ENCODE measurements around the gene EEF1AKMT4.

EEF1AKMT4 gene

GRCh38 chr3:184249412-184250166, at the start of gene EEF1AKMT4:
Gene EEF1AKMT4, plus strand, starts transcription at chr3:184249672. Its CDS starts 23 bp downstream, at chr3:184249695.
- peak; percentile 98 for DNase-seq

DNA sequence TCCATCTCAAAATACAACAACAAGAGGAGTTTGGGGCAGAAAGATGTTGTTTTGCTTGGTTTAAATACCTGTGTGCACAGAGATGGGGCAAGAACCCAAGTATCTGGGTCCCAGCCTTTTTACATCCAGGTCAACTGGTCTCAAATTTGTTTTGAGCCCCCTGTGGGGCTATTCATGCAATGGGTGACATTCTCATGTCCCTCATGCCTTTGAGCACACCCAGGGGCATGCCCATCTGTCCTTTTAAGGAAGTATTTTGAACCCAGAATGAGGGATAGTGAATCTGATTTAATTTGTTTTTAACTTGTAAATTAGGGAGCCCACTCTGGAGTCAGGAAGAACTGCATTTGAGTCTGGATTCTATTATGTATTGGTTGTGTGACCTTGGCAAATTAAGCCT, 48.6 kb upstream of the EEF1AKMT4 start:
- DNase-seq, result no peak

- DNase-seq, result no peak
These were observed 45.9 kb upstream of the EEF1AKMT4 start for GRCh38 chr3:184203526-184203925.

- DNase-seq, result no peak
These were observed 40.1 kb upstream of the EEF1AKMT4 start for GRCh38 chr3:184209146-184209923.

GRCh38 chr3:184211297-184211696, 38.2 kb upstream of the EEF1AKMT4 start:
- DNase-seq, result no peak

DNA sequence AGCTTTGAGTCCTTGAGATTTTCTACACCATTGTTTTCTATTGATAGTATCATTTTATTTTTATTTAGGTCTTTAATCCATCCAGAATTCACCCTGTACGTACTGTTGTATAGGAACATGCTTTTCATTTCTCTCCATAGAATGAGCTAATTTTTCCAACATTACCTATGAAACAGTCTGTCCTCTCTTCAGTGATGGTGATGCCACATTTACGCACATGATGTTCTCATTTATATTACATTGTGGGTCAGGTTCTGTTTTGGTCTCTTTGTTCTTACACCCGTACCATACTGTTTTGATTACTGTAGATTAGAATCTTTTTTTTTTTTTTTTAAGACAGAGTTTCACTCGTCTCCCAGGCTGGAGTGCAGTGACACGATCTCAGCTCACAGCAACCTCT, 37.8 kb upstream of the EEF1AKMT4 start:
- no peak for DNase-seq

GRCh38 chr3:184218814-184219213, 30.7 kb upstream of the EEF1AKMT4 start:
- no peak for DNase-seq

DNA sequence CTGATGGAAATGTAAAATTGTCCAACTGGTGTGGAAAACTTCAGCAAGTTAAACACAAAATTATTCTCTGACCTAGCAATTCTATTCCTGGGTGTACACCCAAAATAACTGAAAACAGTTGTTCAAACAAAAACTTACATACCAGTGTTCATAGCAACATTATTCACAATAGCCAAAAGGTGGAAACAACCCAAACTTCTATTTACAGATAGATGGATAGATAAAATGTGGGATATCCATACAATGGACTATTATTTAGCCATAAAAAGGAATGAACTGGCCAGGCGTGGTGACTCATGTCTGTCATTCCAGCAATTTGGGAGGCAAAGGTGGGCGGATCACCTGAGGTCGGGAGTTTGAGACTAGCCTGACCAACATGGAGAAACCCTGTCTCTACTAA, 27.0 kb upstream of the EEF1AKMT4 start:
- DNase-seq, result no peak

GRCh38 chr3:184223946-184224345, 25.5 kb upstream of the EEF1AKMT4 start:
- no peak for DNase-seq

DNA sequence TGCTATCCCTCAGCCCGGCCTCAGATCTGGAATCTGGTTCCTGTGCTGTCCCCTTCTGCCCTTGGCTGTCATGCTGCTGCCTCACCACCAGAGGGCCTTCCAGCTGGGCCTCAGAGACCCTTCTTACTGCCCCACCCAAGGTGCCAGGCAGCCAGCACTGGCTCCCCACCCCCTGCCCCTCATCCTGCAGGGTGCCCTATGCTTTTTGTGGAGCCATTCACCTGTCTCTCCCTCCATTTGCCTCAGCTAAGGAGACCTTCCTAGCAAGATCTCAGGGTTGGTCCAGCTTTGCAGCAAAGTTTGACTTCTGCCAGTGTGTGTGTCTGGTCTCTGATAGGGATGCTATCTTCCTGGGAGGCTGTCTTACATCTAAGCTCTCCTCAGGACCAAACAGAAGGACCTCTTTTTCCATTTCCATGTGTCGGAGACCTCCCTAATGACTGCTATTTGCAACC, 22.0 kb upstream of the EEF1AKMT4 start:
- DNase-seq, result peak; percentile 43

- no peak for DNase-seq
These were observed 20.9 kb upstream of the EEF1AKMT4 start for GRCh38 chr3:184228376-184229137.

- DNase-seq, result peak; percentile 58
These were observed 19.9 kb upstream of the EEF1AKMT4 start, which contains the start of gene VWA5B2 for GRCh38 chr3:184229394-184230080. Gene VWA5B2, plus strand, starts transcription at chr3:184229585. Its CDS starts 944 bp downstream, at chr3:184230529.

DNA sequence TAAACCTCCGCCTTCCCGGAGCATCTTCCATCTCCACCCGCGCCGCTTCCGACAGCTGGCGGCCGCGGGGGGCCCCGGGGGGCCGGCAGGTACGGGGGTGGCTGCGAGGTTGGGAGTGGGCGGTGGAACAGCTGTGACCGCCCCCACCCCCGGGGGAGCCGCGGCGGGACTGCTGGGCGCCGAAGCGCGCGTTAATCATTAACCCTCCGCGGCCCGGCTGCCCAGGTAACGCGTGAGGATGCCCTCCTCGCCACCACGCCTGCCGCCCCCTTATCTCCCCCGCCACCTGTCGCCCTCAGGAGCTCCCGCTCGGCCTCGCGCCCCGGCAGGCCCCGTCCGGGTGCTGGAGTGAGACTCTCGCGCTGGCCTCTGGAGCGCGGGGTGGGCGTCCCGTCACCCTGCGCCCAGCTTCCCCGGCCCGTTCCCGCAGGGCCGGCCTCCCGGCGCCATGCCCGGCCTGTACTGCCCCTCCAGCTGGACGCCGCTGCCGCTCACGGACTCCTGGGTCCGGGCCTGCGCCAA, 19.3 kb upstream of the EEF1AKMT4 start:
- no peak for DNase-seq

DNA sequence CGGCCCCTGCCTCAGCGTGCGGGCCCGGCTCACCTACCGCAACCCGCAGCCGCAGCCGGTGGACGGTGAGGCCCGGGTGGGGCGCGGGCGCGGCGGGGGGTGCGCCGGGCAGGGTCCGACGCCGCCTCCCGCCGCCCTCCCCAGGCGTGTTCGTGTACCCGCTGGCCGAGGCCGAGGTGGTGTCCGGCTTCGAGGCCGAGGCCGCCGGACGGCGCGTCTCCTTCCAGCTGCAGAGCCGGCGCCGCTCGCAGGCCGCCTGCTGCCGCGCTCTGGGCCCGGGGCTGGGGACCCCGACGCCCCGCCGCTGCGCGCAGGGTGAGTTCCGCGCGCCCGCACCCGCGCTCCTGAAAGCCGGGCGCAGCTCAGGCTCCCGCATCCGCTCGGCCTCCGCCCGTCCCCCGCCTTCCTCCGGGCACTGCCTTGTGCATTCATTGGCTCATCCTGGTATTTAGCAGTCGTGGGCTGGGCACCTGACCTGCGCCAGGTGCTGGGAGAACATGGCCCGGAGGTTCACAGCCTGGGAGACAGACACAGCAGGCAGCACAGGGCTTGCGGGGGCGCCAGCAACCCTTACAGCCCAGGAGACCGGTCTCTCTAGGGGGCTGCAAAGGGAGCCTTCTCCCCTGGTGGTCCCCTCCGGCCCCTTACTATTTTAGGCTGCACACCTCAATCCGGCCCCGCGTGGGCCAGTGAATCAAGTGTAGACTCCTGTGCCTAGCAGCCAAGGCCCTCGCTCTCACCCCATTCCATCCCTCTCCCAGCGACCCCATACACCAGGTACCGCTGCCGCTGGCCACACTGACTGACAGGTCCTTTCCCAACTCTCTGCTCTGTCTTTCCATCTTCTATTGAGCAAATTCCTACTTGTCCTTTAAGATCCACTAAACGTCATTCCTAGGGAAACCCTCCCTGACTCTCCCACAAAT, 18.6 kb upstream of the EEF1AKMT4 start:
- no peak for DNase-seq

DNA sequence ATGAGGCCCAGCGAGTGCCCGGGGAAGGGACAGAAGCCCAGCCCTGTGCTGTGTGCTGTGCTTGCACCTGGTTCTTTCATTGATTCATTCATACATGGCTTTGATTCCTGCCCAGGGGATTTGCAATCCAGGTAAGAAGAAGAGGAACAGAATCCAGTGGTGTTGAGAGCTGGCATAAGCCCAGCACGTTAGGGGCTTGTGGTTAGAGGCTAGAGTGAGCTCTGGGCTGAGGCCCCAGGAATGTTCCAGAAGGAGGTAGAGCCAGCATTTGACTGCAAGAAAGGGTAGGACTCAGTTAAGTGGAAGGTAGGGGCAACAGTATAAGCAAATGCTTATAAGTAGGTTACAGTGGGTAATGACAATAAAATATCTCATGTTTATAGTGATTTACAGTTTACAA, 17.8 kb upstream of the EEF1AKMT4 start:
- no peak for DNase-seq

- no peak for DNase-seq
These were observed 16.2 kb upstream of the EEF1AKMT4 start for GRCh38 chr3:184233127-184233843.

GRCh38 chr3:184234224-184234623, 15.2 kb upstream of the EEF1AKMT4 start:
- DNase-seq, result no peak

- DNase-seq, result no peak
These were observed 14.6 kb upstream of the EEF1AKMT4 start for GRCh38 chr3:184234671-184235380.

- no peak for DNase-seq
These were observed 14.0 kb upstream of the EEF1AKMT4 start for GRCh38 chr3:184235381-184236032.
